ENCODE results near the gene GALNT11.

The GALNT11 gene

DNA sequence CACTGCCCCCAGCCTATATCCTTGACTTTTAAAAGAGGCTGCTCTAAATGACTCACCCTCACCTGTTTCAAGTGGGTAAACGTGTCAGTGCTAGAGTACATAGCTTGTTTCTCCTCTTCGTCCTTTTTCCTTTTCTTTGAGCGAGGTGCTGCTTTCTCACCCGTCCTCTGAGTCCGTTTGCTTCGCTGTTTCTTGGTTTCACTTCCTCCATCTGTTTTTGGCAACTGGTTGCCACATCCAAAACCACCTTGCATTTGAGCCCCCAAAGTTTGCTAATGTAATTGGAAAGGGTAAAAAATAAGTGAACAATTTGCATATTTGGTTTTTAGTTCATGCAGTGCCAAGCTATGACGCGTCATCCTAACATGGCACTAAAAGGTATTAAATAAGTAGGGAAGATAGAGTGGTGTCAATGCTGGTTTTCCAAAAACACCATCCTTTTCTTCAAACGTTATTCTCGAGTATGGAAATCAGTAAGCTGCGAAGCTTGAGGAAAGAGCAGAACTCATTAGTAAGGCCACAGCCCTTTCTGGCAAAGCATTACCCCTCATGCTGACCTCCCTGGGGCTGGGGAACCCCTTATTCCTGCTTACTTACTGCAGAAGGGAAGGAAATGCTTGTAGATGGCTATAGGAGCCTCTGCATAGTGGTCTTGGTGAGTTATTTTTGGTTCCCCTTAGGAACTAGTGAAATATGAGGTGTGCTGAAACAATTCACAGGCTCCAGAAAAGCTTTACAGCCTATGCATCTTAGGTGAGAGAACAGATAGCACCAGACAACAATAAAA, 133.5 kb downstream of the GALNT11 start:
- no peak for DNase-seq

DNA sequence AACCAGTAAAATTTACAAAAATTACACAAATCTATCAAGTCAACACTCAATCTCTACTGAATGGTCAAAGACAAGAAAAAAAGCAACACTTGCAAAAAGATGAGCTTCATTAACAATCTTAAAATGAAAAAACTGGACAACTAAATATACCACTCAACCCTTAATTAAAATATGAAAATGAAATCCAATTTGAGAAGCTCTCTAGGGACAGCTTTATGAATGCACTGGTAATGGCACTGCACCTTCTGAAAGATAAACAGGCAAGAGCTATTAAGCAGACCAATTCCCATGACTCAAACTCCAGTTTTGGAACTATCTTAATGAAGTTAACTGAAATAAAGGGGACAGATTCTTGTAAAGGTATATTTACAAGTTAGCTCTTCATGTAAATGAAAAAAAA, 135.7 kb downstream of the GALNT11 start:
- no peak for DNase-seq

DNA sequence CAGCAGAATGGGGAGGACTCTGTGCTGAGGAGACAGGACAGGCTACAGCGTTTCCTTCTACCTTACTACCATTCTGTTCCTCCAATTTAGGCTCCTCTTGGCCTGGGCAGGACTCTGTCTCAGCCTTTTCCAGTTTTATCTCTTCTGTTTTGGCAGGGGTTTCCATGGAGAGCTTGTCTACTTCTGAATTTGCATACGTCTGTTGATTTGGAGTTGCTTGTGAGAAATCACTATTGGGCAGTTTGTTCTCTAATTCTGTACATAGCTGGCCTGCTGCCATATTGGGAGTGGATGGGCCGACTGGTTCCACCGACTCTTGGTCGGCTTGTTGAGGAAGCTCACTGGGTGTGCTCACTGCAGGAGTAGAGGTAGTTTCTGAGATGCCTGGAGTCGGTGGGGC, 136.8 kb downstream of the GALNT11 start:
- no peak for DNase-seq

Measured in NCI-H1092 treated with DMSO at 0.1 percent for 48 hours (cell line).